ENCODE data around the gene VPS37D. TPM values are rescaled to one million over a fixed set of nuclear protein-coding genes. Genes with fewer than 3 reads are reported as not detected.
A peak's percentile ranks its signal among the peaks of the same experiment; 100 is the strongest.

The VPS37D gene
- total RNA-seq, 1 experiment from 2014 or later = 8.3 TPM

DNA sequence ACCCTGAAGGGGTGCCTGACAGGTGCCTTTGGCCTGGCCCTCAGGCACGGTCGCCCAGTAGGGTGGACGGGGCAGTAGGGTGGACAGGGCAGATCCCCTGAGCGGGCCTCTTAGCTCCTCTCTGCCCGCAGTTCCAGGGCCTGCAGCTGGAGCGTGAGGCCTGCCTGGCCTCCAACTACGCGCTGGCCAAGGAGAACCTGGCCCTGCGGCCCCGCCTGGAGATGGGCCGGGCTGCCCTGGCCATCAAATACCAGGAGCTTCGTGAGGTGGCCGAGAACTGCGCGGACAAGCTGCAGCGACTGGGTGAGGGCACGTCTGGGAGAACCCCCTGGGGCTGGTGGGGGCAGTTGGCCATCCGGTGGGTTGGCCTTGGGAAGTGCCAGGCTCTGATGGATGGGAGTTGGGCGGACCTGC is 1.7 kb downstream of the VPS37D start:
- POLR2A ChIA-PET (ENCODE audit: unreplicated experiment) = no interaction called here
- TF ChIP-seq CTCF (conservative IDR thresholded peaks at IDR 0.05) (no peak), EZH2 (IDR thresholded peaks at IDR 0.05; ENCODE audit: low read depth) (no peak)
- DNase-seq = no peak

DNA sequence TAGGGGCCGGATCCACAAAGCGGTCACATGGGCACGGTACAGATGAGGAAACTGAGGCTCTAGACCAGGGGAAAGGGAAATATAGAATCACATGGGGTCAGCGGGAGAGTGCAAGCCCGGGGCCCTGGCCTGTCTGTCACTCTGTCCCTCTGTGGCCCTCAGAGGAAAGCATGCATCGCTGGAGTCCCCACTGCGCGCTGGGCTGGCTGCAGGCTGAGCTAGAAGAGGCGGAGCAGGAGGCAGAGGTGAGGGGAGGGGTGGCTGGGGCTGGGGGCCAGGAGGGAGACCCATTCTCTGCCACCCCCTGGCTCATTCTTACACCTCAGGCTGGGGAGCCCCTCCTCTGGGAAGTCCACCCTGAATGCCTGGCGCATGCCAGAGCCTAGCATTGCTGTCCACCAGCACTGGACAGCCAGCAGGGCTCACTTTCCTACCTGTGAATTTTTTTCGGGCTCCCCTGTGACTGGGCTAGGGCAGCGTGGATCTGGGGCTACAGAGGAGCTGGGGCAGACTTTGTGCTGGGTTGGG is 2.3 kb downstream of the VPS37D start:
- Histone ChIP-seq H3K36me3 (ENCODE audit: low read depth) (no peaks in the 10 kb centered on the region), H3K4me1 (replicated peaks; ENCODE audit: insufficient read depth) (0 out of 2 replicates have a peak, but pooled peaks cover under 1% of the 10 kb centered on the region), H2AFZ (no peak overlapping the region), H3K4me2 (no peak overlapping the region), H3K27ac (no peak overlapping the region), H3K9me3 (ENCODE audit: insufficient read depth, low read depth) (no peaks in the 10 kb centered on the region), H3K9me2 (ENCODE audit: insufficient read depth) (no peaks in the 10 kb centered on the region), H3K4me3 (no peak overlapping the region), H3K27me3 (ENCODE audit: insufficient read depth, low read depth) (no peaks in the 10 kb centered on the region), H4K20me1 (ENCODE audit: insufficient read depth) (no peaks in the 10 kb centered on the region), H3K79me2 (ENCODE audit: low read depth) (no peaks in the 10 kb centered on the region), H3F3A (ENCODE audit: insufficient read depth, low read depth) (peaks cover 17% of the 10 kb centered on the region; the same call in 1 of the 2 replicates)
- no TSS peak for BruUV-seq (replicated peaks)
- intact Hi-C loops (cut with micrococcal nuclease; ENCODE audit: unreplicated experiment) = loop anchor here (5.0 kb wide), 3 partner anchors 43 to 148 kb away; partner anchors contain the start of genes BAZ1B and STX1A
- no peak for DNase-seq
- no peak for TF ChIP-seq CTCF (conservative IDR thresholded peaks at IDR 0.05)
- no peak for TF ChIP-seq EZH2 (IDR thresholded peaks at IDR 0.05; ENCODE audit: low read depth)
- ChIA-PET CTCF (no interaction called here), POLR2A (ENCODE audit: unreplicated experiment) (no interaction called here)

More for the DNA sequence above, 1.7 kb downstream of the VPS37D start:
- Histone ChIP-seq H4K20me1 (ENCODE audit: insufficient read depth) (no peaks in the 10 kb centered on the region), H3K79me2 (ENCODE audit: low read depth) (no peaks in the 10 kb centered on the region), H3K4me3 (no peak overlapping the region), H3K36me3 (ENCODE audit: low read depth) (no peaks in the 10 kb centered on the region), H3K4me2 (peak overlapping the region; percentile 75; the same call in 1 of the 2 replicates), H3F3A (ENCODE audit: insufficient read depth, low read depth) (peaks cover 16% of the 10 kb centered on the region; the same call in 1 of the 2 replicates), H3K27ac (no peak overlapping the region), H3K9me3 (ENCODE audit: insufficient read depth, low read depth) (no peaks in the 10 kb centered on the region), H3K9me2 (ENCODE audit: insufficient read depth) (no peaks in the 10 kb centered on the region), H2AFZ (no peak overlapping the region), H3K27me3 (ENCODE audit: insufficient read depth, low read depth) (no peaks in the 10 kb centered on the region), H3K4me1 (replicated peaks; ENCODE audit: insufficient read depth) (0 out of 2 replicates have a peak, but pooled peaks cover 4% of the 10 kb centered on the region)
- CTCF ChIA-PET = interaction anchor here (0.6 kb wide), 2 partner anchors 92 to 471 kb away, joined by 10 to 14 read pairs; no protein-coding TSS in a partner anchor
- intact Hi-C loops (cut with micrococcal nuclease; ENCODE audit: unreplicated experiment) = loop anchor here (5.0 kb wide), 3 partner anchors 42 to 147 kb away; partner anchors contain the start of genes BAZ1B and STX1A
- no TSS peak for BruUV-seq (replicated peaks)

DNA sequence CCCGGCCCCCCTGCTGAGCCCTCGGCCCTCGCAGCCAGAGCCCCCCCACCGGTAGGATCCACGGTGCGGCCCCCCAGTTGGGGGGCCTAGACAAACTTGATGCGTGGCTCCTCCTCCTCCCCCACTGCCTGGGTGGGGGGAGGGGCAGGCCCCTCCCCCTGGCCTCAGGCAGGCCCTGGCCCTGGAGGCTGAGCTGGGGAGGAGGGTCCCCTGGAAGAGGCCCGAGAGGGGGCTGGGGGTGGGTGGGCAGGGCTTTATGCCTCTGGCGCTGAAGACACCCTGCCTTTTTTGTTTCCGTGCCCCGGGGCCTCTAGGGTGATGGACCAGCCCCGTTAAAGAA is 3.7 kb downstream of the VPS37D start:
- no TSS peak for BruUV-seq (replicated peaks)
- Histone ChIP-seq H3K4me2 (no peak overlapping the region), H3K9me3 (ENCODE audit: insufficient read depth, low read depth) (no peaks in the 10 kb centered on the region), H2AFZ (no peak overlapping the region), H3F3A (ENCODE audit: insufficient read depth, low read depth) (peaks cover 22% of the 10 kb centered on the region; the same call in 1 of the 2 replicates), H3K4me1 (replicated peaks; ENCODE audit: insufficient read depth) (no peaks in the 10 kb centered on the region), H3K27me3 (ENCODE audit: insufficient read depth, low read depth) (no peaks in the 10 kb centered on the region), H3K36me3 (ENCODE audit: low read depth) (no peaks in the 10 kb centered on the region), H3K4me3 (no peak overlapping the region), H3K9me2 (ENCODE audit: insufficient read depth) (no peaks in the 10 kb centered on the region), H3K79me2 (ENCODE audit: low read depth) (no peaks in the 10 kb centered on the region), H3K27ac (no peak overlapping the region), H4K20me1 (ENCODE audit: insufficient read depth) (no peaks in the 10 kb centered on the region)
- intact Hi-C loops (cut with micrococcal nuclease; ENCODE audit: unreplicated experiment) = no loop called here
- ChIA-PET CTCF (no interaction called here), POLR2A (ENCODE audit: unreplicated experiment) (no interaction called here)
- DNase-seq = no peak
- no peak for TF ChIP-seq EZH2 (IDR thresholded peaks at IDR 0.05; ENCODE audit: low read depth)
- TF ChIP-seq CTCF (conservative IDR thresholded peaks at IDR 0.05) = no peak

All from PC-9 (cell line).